Thymus (tissue), 11 donors: Measurements from ENCODE around the gene PSMD8. TPM values are rescaled to one million over a fixed set of nuclear protein-coding genes. Genes with fewer than 3 reads are reported as not detected.
"Not testable (repeated sequence)": the region's sequence is repeated elsewhere in the genome, so short reads cannot be mapped to it uniquely, and the experiment has no call there.

Source experiments
- DNase-seq, 9 donors: peaks; one replicate each; pipeline ENCODE4 v3.0.0-alpha.2; 2013; ENCODE audit warnings: low spot score in 9 of 9, low read depth in 6 of 9, missing footprints in 1 of 9
- H3K27ac ChIP-seq, 2 donors: one replicate each; pipeline ENCODE4 v1.5.1; 2013; ENCODE audit warnings: control low read depth in 1 of 2, low read depth in 1 of 2, low read length in 1 of 2, mild to moderate bottlenecking in 1 of 2, moderate library complexity in 1 of 2
- H3K27me3 ChIP-seq, 2 donors: one replicate each; pipeline ENCODE4 v1.5.1; 2013; ENCODE audit warnings: low read length in 1 of 2; ENCODE audit not compliant: control insufficient read depth in 2 of 2, insufficient read depth in 1 of 2
- H3K36me3 ChIP-seq, 2 donors: one replicate each; pipeline ENCODE4 v1.5.1; 2013; ENCODE audit warnings: low read length in 1 of 2, mild to moderate bottlenecking in 1 of 2, moderate library complexity in 1 of 2; ENCODE audit not compliant: control insufficient read depth in 2 of 2, insufficient read depth in 2 of 2
- H3K4me1 ChIP-seq, 2 donors: one replicate each; pipeline ENCODE4 v1.5.1; 2013; ENCODE audit warnings: low read length in 2 of 2; ENCODE audit not compliant: control insufficient read depth in 2 of 2, insufficient read depth in 2 of 2
- H3K4me3 ChIP-seq, 2 donors: one replicate each; pipeline ENCODE4 v1.5.1; 2013; ENCODE audit warnings: low read length in 2 of 2, control low read depth in 1 of 2, mild to moderate bottlenecking in 1 of 2
- H3K9me3 ChIP-seq, 2 donors: one replicate each; pipeline ENCODE4 v1.5.1; 2013; ENCODE audit warnings: low read length in 1 of 2, mild to moderate bottlenecking in 1 of 2; ENCODE audit not compliant: control insufficient read depth in 2 of 2, insufficient read depth in 1 of 2
- WGBS: extraction: QIAGEN DNeasy Blood & Tissue Kit; methylation state at CpG from one replicate; pipeline ENCODE4 v1.1.7; 2013; 5-methylcytosine and 5-hydroxymethylcytosine counted together
- polyA plus RNA-seq: library from polyadenylated mRNA; stranded (reverse); fragments of 200-250 nt; gene quantifications from one replicate; pipeline ENCODE4 v1.2.3, GENCODE V29; 2013
- total RNA-seq: library from RNA; stranded (reverse); fragments of 120-200 nt; gene quantifications from one replicate; pipeline ENCODE4 v1.2.4, GENCODE V29; 2013
- donor health status: healthy.

Gene PSMD8
- total and polyA plus RNA-seq, 2 donors: 64.5 to 169 TPM

- Histone ChIP-seq H3K36me3 (no peaks in the 10 kb centered on the region), H3K4me1 (peaks cover 4 to 11% of the 10 kb centered on the region in 2 donors), H3K4me3 (no peak overlapping the region), H3K27me3 (peaks cover 28 to 58% of the 10 kb centered on the region in 2 donors), H3K27ac (no peak overlapping the region), H3K9me3 (peaks cover 0 to under 1% of the 10 kb centered on the region in 2 donors)
- no peak for DNase-seq
- WGBS: 60% methylated on average over 18 of the region's 18 CpGs
Measured at GRCh38 chr19:38359242-38360021, 14.9 kb upstream of the PSMD8 start.

- 92% methylated on average over 9 of the region's 9 CpGs for WGBS
- Histone ChIP-seq H3K36me3 (no peaks in the 10 kb centered on the region), H3K27me3 (peaks cover 28 to 61% of the 10 kb centered on the region in 2 donors), H3K4me1 (peaks cover 4 to 11% of the 10 kb centered on the region in 2 donors), H3K27ac (no peak overlapping the region), H3K4me3 (no peak overlapping the region), H3K9me3 (peaks cover 0 to 6% of the 10 kb centered on the region in 2 donors)
- DNase-seq: no peak
Measured at GRCh38 chr19:38360351-38360750, 14.0 kb upstream of the PSMD8 start.

GRCh38 chr19:38360839-38361631, 13.3 kb upstream of the PSMD8 start:
- peak overlapping the region in 1 of 2 donors; percentile 62 for H3K4me3 ChIP-seq
- no peak overlapping the region for H3K27ac ChIP-seq
- no peaks in the 10 kb centered on the region for H3K36me3 ChIP-seq
- peaks cover 4 to 11% of the 10 kb centered on the region in 2 donors for H3K4me1 ChIP-seq
- 26% methylated on average over 23 of the region's 23 CpGs for WGBS
- H3K9me3 ChIP-seq: peaks cover 0 to 6% of the 10 kb centered on the region in 2 donors
- no peak for DNase-seq
- H3K27me3 ChIP-seq: peaks cover 28 to 61% of the 10 kb centered on the region in 2 donors

- no peaks in the 10 kb centered on the region for H3K36me3 ChIP-seq
- no peak overlapping the region for H3K27ac ChIP-seq
- H3K4me3 ChIP-seq: peak overlapping the region; percentile 37 to 62
- H3K9me3 ChIP-seq: peaks cover 0 to 6% of the 10 kb centered on the region in 2 donors
- under 1% methylated on average over 37 of the region's 37 CpGs for WGBS
- peaks cover 4 to 11% of the 10 kb centered on the region in 2 donors for H3K4me1 ChIP-seq
- DNase-seq: peak in 3 of 9 donors; percentile 33 to 68 (median 46)
- peaks cover 28 to 56% of the 10 kb centered on the region in 2 donors for H3K27me3 ChIP-seq
Measured at GRCh38 chr19:38361633-38362075, 12.7 kb upstream of the PSMD8 start.

GRCh38 chr19:38362076-38362945, 12.1 kb upstream of the PSMD8 start:
- Histone ChIP-seq H3K27ac (no peak overlapping the region), H3K36me3 (no peaks in the 10 kb centered on the region), H3K4me3 (peak overlapping the region; percentile 37 to 62), H3K27me3 (peaks cover 28 to 56% of the 10 kb centered on the region in 2 donors), H3K9me3 (peaks cover 0 to 6% of the 10 kb centered on the region in 2 donors), H3K4me1 (peaks cover 4 to 11% of the 10 kb centered on the region in 2 donors)
- DNase-seq: peak in 3 of 9 donors; percentile 30 to 59 (median 36)
- 2% methylated on average over 68 of the region's 68 CpGs for WGBS

GRCh38 chr19:38362946-38363688, 11.3 kb upstream of the PSMD8 start:
- not testable (repeated sequence) for H3K36me3 ChIP-seq, H3K27ac ChIP-seq, H3K9me3 ChIP-seq, DNase-seq, H3K4me3 ChIP-seq
- WGBS: 86% methylated on average over 15 of the region's 16 CpGs
- Histone ChIP-seq H3K4me1 (peaks cover 4 to 11% of the 10 kb centered on the region in 2 donors), H3K27me3 (peaks cover 28 to 53% of the 10 kb centered on the region in 2 donors)

- H3K27ac ChIP-seq: no peak overlapping the region
- 94% methylated on average over 12 of the region's 12 CpGs for WGBS
- no peak overlapping the region for H3K4me3 ChIP-seq
- H3K36me3 ChIP-seq: no peaks in the 10 kb centered on the region
- peaks cover 7 to 19% of the 10 kb centered on the region in 2 donors for H3K27me3 ChIP-seq
- H3K9me3 ChIP-seq: peaks cover 0 to 6% of the 10 kb centered on the region in 2 donors
- peaks cover 4 to 9% of the 10 kb centered on the region in 2 donors for H3K4me1 ChIP-seq
- DNase-seq: no peak
Measured at GRCh38 chr19:38367041-38367440, 7.3 kb upstream of the PSMD8 start.

GRCh38 chr19:38369584-38369983, 4.8 kb upstream of the PSMD8 start:
- no peak for DNase-seq
- no peak overlapping the region for H3K27ac ChIP-seq
- 96% methylated on average over 2 of the region's 2 CpGs for WGBS
- peaks cover 0 to 4% of the 10 kb centered on the region in 2 donors for H3K9me3 ChIP-seq
- no peaks in the 10 kb centered on the region for H3K36me3 ChIP-seq
- peaks cover 2 to 6% of the 10 kb centered on the region in 2 donors for H3K27me3 ChIP-seq
- H3K4me3 ChIP-seq: no peak overlapping the region
- H3K4me1 ChIP-seq: peaks cover 0 to 6% of the 10 kb centered on the region in 2 donors
